H1 (cell line): Measurements from ENCODE around the gene RHBDD1.

Source experiments
- BRCA1 ChIP-seq: IDR thresholded peaks from 2 replicates; pipeline ENCODE4 v1.6.1; 2012; ENCODE audit warnings: low read depth, low read length, improper control_type of control experiment
- CHD2 ChIP-seq: IDR thresholded peaks from 2 replicates; pipeline ENCODE4 v1.6.1; 2012; ENCODE audit warnings: low read length, improper control_type of control experiment
- CREB1 ChIP-seq: IDR thresholded peaks from 2 replicates; pipeline ENCODE4 v1.6.1; 2012; ENCODE audit warnings: inconsistent platforms
- HDAC2 ChIP-seq, 2 experiments: fragments of 300-600 bp in 1 of 2; sonication (generic) in 1 of 2; IDR thresholded peaks; 2 replicates each; pipeline ENCODE4 v1.6.1; 2011 to 2012; ENCODE audit warnings: low read depth in 2 of 2, low read length in 2 of 2, mild to moderate bottlenecking in 2 of 2, moderate library complexity in 2 of 2, borderline replicate concordance in 1 of 2, inconsistent platforms in 1 of 2
- HDAC6 ChIP-seq: IDR thresholded peaks from one replicate; pipeline ENCODE4 v1.7.1; 2012; ENCODE audit warnings: low read depth, mild to moderate bottlenecking, inconsistent platforms, low read length, moderate library complexity
- JUN ChIP-seq: IDR thresholded peaks from 2 replicates; pipeline ENCODE4 v1.6.1; 2011; ENCODE audit warnings: low read depth, mild to moderate bottlenecking, improper control_type of control experiment, low read length
- POLR2AphosphoS5 ChIP-seq: IDR thresholded peaks from 2 replicates; pipeline ENCODE4 v1.6.1; 2011; ENCODE audit warnings: low read depth, low read length
- POU5F1 ChIP-seq: IDR thresholded peaks from 2 replicates; pipeline ENCODE4 v1.6.1; 2011; ENCODE audit warnings: low read depth, mild to moderate bottlenecking, low read length, moderate library complexity
- RBBP5 ChIP-seq: IDR thresholded peaks from 2 replicates; pipeline ENCODE4 v1.7.1; 2012; ENCODE audit warnings: low read depth, mild to moderate bottlenecking, inconsistent platforms, low read length, moderate library complexity, borderline replicate concordance
- TAF1 ChIP-seq: IDR thresholded peaks from 2 replicates; pipeline ENCODE4 v1.6.1; 2011; ENCODE audit warnings: mild to moderate bottlenecking, low read depth, low read length
- TAF7 ChIP-seq: optimal IDR thresholded peaks from 2 replicates; pipeline ENCODE3; 2011; ENCODE audit warnings: low read depth, mild to moderate bottlenecking, inconsistent platforms, low read length, moderate library complexity, borderline replicate concordance
- ZNF274 ChIP-seq: IDR thresholded peaks from 2 replicates; pipeline ENCODE4 v1.7.0; 2012; ENCODE audit warnings: low read length, borderline replicate concordance; ENCODE audit errors: extremely low read depth
- TF ChIP-seq, protein P1 (sequence below), 3 experiments: IDR thresholded peaks; 1 replicate in 2 of 3; 2 replicates in 1 of 3; pipeline versions ENCODE4 v1.5.1 to v1.6.1; 2011; ENCODE audit warnings: low read length in 3 of 3, mild to moderate bottlenecking in 3 of 3, inconsistent platforms in 2 of 3, low read depth in 1 of 3, moderate library complexity in 1 of 3; ENCODE audit not compliant: insufficient read depth in 1 of 3; ENCODE audit errors: control extremely low read depth in 1 of 3
- TF ChIP-seq, protein P2 (sequence below): IDR thresholded peaks from 2 replicates; pipeline ENCODE4 v1.6.1; 2011; ENCODE audit warnings: low read depth, mild to moderate bottlenecking, low read length; ENCODE audit not compliant: insufficient read depth

DNA sequence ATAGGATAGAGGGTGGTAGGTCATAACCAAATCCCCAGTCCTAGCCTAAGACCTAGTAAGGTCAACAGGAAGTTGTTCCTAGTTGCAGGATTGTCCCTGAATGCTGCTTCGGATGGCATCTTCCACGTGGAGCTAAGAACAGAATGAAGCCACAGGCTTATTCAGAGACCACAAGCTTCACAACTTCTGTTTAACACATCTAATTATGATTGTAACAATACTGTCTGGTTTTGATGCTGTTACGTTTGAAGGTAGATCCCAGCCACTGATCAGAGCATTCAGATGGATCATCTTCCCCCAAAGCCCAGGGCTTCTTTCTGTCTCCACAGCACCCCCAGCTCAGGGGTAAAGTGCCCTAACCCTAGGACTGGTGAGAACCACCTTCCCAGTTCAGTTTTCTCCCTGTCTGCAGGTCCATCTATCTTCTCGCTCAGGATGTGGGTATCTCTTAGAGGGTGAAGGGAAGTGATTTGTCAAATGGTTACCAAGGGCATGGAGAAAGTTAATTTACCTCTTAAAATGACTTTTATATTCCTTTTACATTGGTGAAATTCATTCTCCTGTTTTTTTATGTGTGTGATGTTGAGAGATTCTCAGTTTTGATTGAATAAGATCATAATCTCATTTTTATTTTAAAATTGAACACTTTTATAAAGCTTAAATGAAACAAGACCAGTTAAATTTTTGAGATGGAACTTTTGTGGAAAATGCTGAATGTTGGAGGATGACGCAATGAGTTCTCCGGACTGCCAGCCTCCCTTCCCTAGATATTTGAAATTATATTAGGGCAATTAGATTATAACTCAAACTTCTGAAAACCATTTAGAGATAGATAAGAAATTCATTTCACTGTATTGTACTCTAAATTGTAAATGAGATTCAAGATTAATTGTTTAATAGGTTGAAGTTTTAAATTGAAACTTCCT lies 66.5 kb downstream of the RHBDD1 start:
- TF ChIP-seq BRCA1 = no peak
- no peak for TF ChIP-seq CREB1
- TF ChIP-seq HDAC2 (IDR thresholded peaks at IDR 0.05; ENCODE audit: borderline replicate concordance in 1 of 2, low read depth in 2 of 2, low read length in 2 of 2) = no peak
- TF ChIP-seq, protein P1, sequence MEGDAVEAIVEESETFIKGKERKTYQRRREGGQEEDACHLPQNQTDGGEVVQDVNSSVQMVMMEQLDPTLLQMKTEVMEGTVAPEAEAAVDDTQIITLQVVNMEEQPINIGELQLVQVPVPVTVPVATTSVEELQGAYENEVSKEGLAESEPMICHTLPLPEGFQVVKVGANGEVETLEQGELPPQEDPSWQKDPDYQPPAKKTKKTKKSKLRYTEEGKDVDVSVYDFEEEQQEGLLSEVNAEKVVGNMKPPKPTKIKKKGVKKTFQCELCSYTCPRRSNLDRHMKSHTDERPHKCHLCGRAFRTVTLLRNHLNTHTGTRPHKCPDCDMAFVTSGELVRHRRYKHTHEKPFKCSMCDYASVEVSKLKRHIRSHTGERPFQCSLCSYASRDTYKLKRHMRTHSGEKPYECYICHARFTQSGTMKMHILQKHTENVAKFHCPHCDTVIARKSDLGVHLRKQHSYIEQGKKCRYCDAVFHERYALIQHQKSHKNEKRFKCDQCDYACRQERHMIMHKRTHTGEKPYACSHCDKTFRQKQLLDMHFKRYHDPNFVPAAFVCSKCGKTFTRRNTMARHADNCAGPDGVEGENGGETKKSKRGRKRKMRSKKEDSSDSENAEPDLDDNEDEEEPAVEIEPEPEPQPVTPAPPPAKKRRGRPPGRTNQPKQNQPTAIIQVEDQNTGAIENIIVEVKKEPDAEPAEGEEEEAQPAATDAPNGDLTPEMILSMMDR (IDR thresholded peaks at IDR 0.05; ENCODE audit: control extremely low read depth in 1 of 3, insufficient read depth in 1 of 3, low read depth in 1 of 3, low read length in 3 of 3) = no peak
- TF ChIP-seq TAF7 = no peak
- no peak for TF ChIP-seq TAF1
- TF ChIP-seq RBBP5 = no peak
- TF ChIP-seq, protein P2, sequence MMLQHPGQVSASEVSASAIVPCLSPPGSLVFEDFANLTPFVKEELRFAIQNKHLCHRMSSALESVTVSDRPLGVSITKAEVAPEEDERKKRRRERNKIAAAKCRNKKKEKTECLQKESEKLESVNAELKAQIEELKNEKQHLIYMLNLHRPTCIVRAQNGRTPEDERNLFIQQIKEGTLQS = no peak
- TF ChIP-seq POLR2AphosphoS5 = no peak
- no peak for TF ChIP-seq CHD2
- no peak for TF ChIP-seq POU5F1
- TF ChIP-seq ZNF274 = no peak
- TF ChIP-seq HDAC6 = no peak
- TF ChIP-seq JUN = no peak
